Neuron (in vitro differentiated cells): ENCODE measurements around the gene SPOCK1.

Source experiments
- H2AFZ ChIP-seq: one replicate; pipeline ENCODE4 v1.6.1; 2013; ENCODE audit warnings: low read depth, mild to moderate bottlenecking, inconsistent platforms, low read length, moderate library complexity
- H3K27me3 ChIP-seq: one replicate; pipeline ENCODE4 v1.6.1; 2013; ENCODE audit warnings: low read length; ENCODE audit not compliant: insufficient read depth
- H3K36me3 ChIP-seq: one replicate; pipeline ENCODE4 v1.6.1; 2013; ENCODE audit warnings: low read length; ENCODE audit not compliant: insufficient read depth
- H3K4me1 ChIP-seq: one replicate; pipeline ENCODE4 v1.6.1; 2013; ENCODE audit warnings: low read length; ENCODE audit not compliant: insufficient read depth
- H3K4me3 ChIP-seq: 2 replicates; pipeline ENCODE4 v1.5.1; 2013; ENCODE audit warnings: mild to moderate bottlenecking, low read length, moderate library complexity
- H3K9me3 ChIP-seq: one replicate; pipeline ENCODE4 v1.6.1; 2013; ENCODE audit warnings: low read length

The SPOCK1 gene

GRCh38 chr5:137292461-137293027 is 206.6 kb downstream of the SPOCK1 start:
- Histone ChIP-seq H3K4me3 (no peak overlapping the region), H3K27me3 (no peaks in the 10 kb centered on the region), H2AFZ (no peak overlapping the region), H3K9me3 (no peaks in the 10 kb centered on the region), H3K4me1 (peaks cover 11% of the 10 kb centered on the region), H3K36me3 (no peaks in the 10 kb centered on the region)

GRCh38 chr5:137291436-137291835 is 207.7 kb downstream of the SPOCK1 start:
- no peak overlapping the region for H3K4me3 ChIP-seq
- no peaks in the 10 kb centered on the region for H3K36me3 ChIP-seq
- H3K27me3 ChIP-seq, result no peaks in the 10 kb centered on the region
- no peak overlapping the region for H2AFZ ChIP-seq
- peaks cover 8% of the 10 kb centered on the region for H3K4me1 ChIP-seq
- no peaks in the 10 kb centered on the region for H3K9me3 ChIP-seq

GRCh38 chr5:137291031-137291430 is 208.1 kb downstream of the SPOCK1 start:
- Histone ChIP-seq H3K4me3 (no peak overlapping the region), H3K4me1 (peaks cover 4% of the 10 kb centered on the region), H3K36me3 (no peaks in the 10 kb centered on the region), H3K27me3 (no peaks in the 10 kb centered on the region), H3K9me3 (no peaks in the 10 kb centered on the region), H2AFZ (no peak overlapping the region)

- H3K9me3 ChIP-seq, result no peaks in the 10 kb centered on the region
- no peaks in the 10 kb centered on the region for H3K27me3 ChIP-seq
- H3K4me3 ChIP-seq, result no peak overlapping the region
- no peak overlapping the region for H2AFZ ChIP-seq
- H3K4me1 ChIP-seq, result peaks cover 2% of the 10 kb centered on the region
- no peaks in the 10 kb centered on the region for H3K36me3 ChIP-seq
Measured at GRCh38 chr5:137290373-137290772, 208.8 kb downstream of the SPOCK1 start.

GRCh38 chr5:137289856-137290255 is 209.3 kb downstream of the SPOCK1 start:
- no peaks in the 10 kb centered on the region for H3K36me3 ChIP-seq
- no peaks in the 10 kb centered on the region for H3K27me3 ChIP-seq
- peaks cover 2% of the 10 kb centered on the region for H3K4me1 ChIP-seq
- no peak overlapping the region for H2AFZ ChIP-seq
- H3K9me3 ChIP-seq, result no peaks in the 10 kb centered on the region
- no peak overlapping the region for H3K4me3 ChIP-seq

GRCh38 chr5:137287569-137287968 is 211.6 kb downstream of the SPOCK1 start:
- peaks cover 2% of the 10 kb centered on the region for H3K4me1 ChIP-seq

GRCh38 chr5:137286025-137286610 is 213.0 kb downstream of the SPOCK1 start:
- H3K4me1 ChIP-seq, result peaks cover 2% of the 10 kb centered on the region
- no peaks in the 10 kb centered on the region for H3K27me3 ChIP-seq
- H3K4me3 ChIP-seq, result no peak overlapping the region
- H3K9me3 ChIP-seq, result no peaks in the 10 kb centered on the region
- no peak overlapping the region for H2AFZ ChIP-seq
- H3K36me3 ChIP-seq, result no peaks in the 10 kb centered on the region

More at GRCh38 chr5:137287569-137287968, 211.6 kb downstream of the SPOCK1 start:
- H3K9me3 ChIP-seq, result no peaks in the 10 kb centered on the region
- no peaks in the 10 kb centered on the region for H3K27me3 ChIP-seq
- H2AFZ ChIP-seq, result no peak overlapping the region
- no peak overlapping the region for H3K4me3 ChIP-seq
- no peaks in the 10 kb centered on the region for H3K36me3 ChIP-seq

GRCh38 chr5:137283801-137284200 is 215.3 kb downstream of the SPOCK1 start:
- no peaks in the 10 kb centered on the region for H3K36me3 ChIP-seq
- H3K4me1 ChIP-seq, result peaks cover 2% of the 10 kb centered on the region
- H3K9me3 ChIP-seq, result no peaks in the 10 kb centered on the region
- no peak overlapping the region for H2AFZ ChIP-seq
- H3K4me3 ChIP-seq, result no peak overlapping the region
- H3K27me3 ChIP-seq, result no peaks in the 10 kb centered on the region

GRCh38 chr5:137282216-137282615 is 216.9 kb downstream of the SPOCK1 start:
- Histone ChIP-seq H3K4me1 (peaks cover 2% of the 10 kb centered on the region), H2AFZ (no peak overlapping the region), H3K36me3 (no peaks in the 10 kb centered on the region), H3K9me3 (no peaks in the 10 kb centered on the region), H3K4me3 (no peak overlapping the region), H3K27me3 (no peaks in the 10 kb centered on the region)

GRCh38 chr5:137281201-137281600 is 217.9 kb downstream of the SPOCK1 start:
- H3K27me3 ChIP-seq, result no peaks in the 10 kb centered on the region
- no peaks in the 10 kb centered on the region for H3K9me3 ChIP-seq
- H3K4me3 ChIP-seq, result no peak overlapping the region
- H3K4me1 ChIP-seq, result peaks cover 2% of the 10 kb centered on the region
- H2AFZ ChIP-seq, result no peak overlapping the region
- H3K36me3 ChIP-seq, result no peaks in the 10 kb centered on the region

- H3K9me3 ChIP-seq, result no peaks in the 10 kb centered on the region
- peaks cover 2% of the 10 kb centered on the region for H3K4me1 ChIP-seq
- H2AFZ ChIP-seq, result no peak overlapping the region
- H3K4me3 ChIP-seq, result no peak overlapping the region
- H3K36me3 ChIP-seq, result no peaks in the 10 kb centered on the region
- H3K27me3 ChIP-seq, result no peaks in the 10 kb centered on the region
Measured at GRCh38 chr5:137280656-137281055, 218.5 kb downstream of the SPOCK1 start.

- no peaks in the 10 kb centered on the region for H3K27me3 ChIP-seq
- H3K9me3 ChIP-seq, result no peaks in the 10 kb centered on the region
- no peaks in the 10 kb centered on the region for H3K36me3 ChIP-seq
- no peaks in the 10 kb centered on the region for H3K4me1 ChIP-seq
- H3K4me3 ChIP-seq, result no peak overlapping the region
- no peak overlapping the region for H2AFZ ChIP-seq
Measured at GRCh38 chr5:137279521-137280231, 219.4 kb downstream of the SPOCK1 start.

GRCh38 chr5:137278476-137278875 is 220.7 kb downstream of the SPOCK1 start:
- no peaks in the 10 kb centered on the region for H3K27me3 ChIP-seq
- H3K9me3 ChIP-seq, result no peaks in the 10 kb centered on the region
- H3K4me1 ChIP-seq, result no peaks in the 10 kb centered on the region
- no peaks in the 10 kb centered on the region for H3K36me3 ChIP-seq
- H3K4me3 ChIP-seq, result no peak overlapping the region
- H2AFZ ChIP-seq, result no peak overlapping the region
